CD4-positive, alpha-beta T cell treated with Interleukin-6 at 100 ng/mL for 8 hours (primary cell): Measurements from ENCODE around the gene TLK1.
A peak's percentile ranks its signal among the peaks of the same experiment; 100 is the strongest.
"Not testable (repeated sequence)": the region's sequence is repeated elsewhere in the genome, so short reads cannot be mapped to it uniquely, and the experiment has no call there.

Source experiments
- DNase-seq: peaks from one replicate; pipeline ENCODE4 v3.0.0-alpha.2; 2020; ENCODE audit warnings: mixed read lengths, low spot score

Gene TLK1

GRCh38 chr2:171169333-171169732 lies 8.6 kb upstream of the TLK1 start:
- no peak for DNase-seq

- DNase-seq, result no peak
These were observed 6.8 kb upstream of the TLK1 start for GRCh38 chr2:171167352-171167997.

- no peak for DNase-seq
These were observed 5.8 kb upstream of the TLK1 start for GRCh38 chr2:171166328-171166983.

GRCh38 chr2:171165967-171166327 lies 5.3 kb upstream of the TLK1 start:
- no peak for DNase-seq

- peak; percentile 55 for DNase-seq
These were observed 2.6 kb upstream of the TLK1 start for GRCh38 chr2:171163261-171163660.

GRCh38 chr2:171162522-171163197 lies 2.0 kb upstream of the TLK1 start:
- DNase-seq, result not testable (repeated sequence)

GRCh38 chr2:171160956-171161740 lies 455 bp upstream of the TLK1 start:
- DNase-seq, result peak; percentile 57

- DNase-seq, result peak; percentile 56
These were observed 1.1 kb downstream of the TLK1 start for GRCh38 chr2:171159372-171160118.

GRCh38 chr2:171158790-171159371 lies 1.8 kb downstream of the TLK1 start:
- DNase-seq, result no peak

- no peak for DNase-seq
These were observed 2.5 kb downstream of the TLK1 start for GRCh38 chr2:171158036-171158789.

GRCh38 chr2:171157109-171157500 lies 3.6 kb downstream of the TLK1 start:
- no peak for DNase-seq

GRCh38 chr2:171154348-171154747 lies 6.3 kb downstream of the TLK1 start:
- DNase-seq, result no peak

- no peak for DNase-seq
These were observed 9.9 kb downstream of the TLK1 start for GRCh38 chr2:171150694-171151285.

- DNase-seq, result no peak
These were observed 10.6 kb downstream of the TLK1 start for GRCh38 chr2:171149986-171150693.

GRCh38 chr2:171149171-171149938 lies 11.3 kb downstream of the TLK1 start:
- no peak for DNase-seq

- DNase-seq, result no peak
These were observed 13.6 kb downstream of the TLK1 start for GRCh38 chr2:171147081-171147480.

- no peak for DNase-seq
These were observed 14.1 kb downstream of the TLK1 start for GRCh38 chr2:171146633-171147032.

GRCh38 chr2:171146071-171146470 lies 14.6 kb downstream of the TLK1 start:
- no peak for DNase-seq

- no peak for DNase-seq
These were observed 17.0 kb downstream of the TLK1 start for GRCh38 chr2:171143670-171144062.
